NT2/D1 (cell line): ENCODE data around the gene RASGRF2.

Experiments used
- YY1 ChIP-seq: IDR thresholded peaks from 2 replicates; pipeline ENCODE4 v1.6.1; 2011; ENCODE audit not compliant: insufficient read length, insufficient read depth
- ZNF274 ChIP-seq: IDR thresholded peaks from 2 replicates; pipeline ENCODE4 v1.6.1; 2011; ENCODE audit warnings: mild to moderate bottlenecking, low read depth, low read length

- no peak for TF ChIP-seq ZNF274
- TF ChIP-seq YY1 = no peak
Observed at GRCh38 chr5:81115261-81115660, 155.1 kb downstream of the RASGRF2 start.
